HUES48 (cell line): ENCODE data around the gene CMTM8.

Experiments
- H3K27ac ChIP-seq: one replicate; pipeline ENCODE4 v1.7.0; 2013; ENCODE audit warnings: low read depth, low read length, inconsistent platforms
- H3K27me3 ChIP-seq: 2 replicates; pipeline ENCODE4 v1.6.1; 2013; ENCODE audit warnings: mild to moderate bottlenecking, low read length; ENCODE audit not compliant: control insufficient read depth, insufficient read depth
- H3K36me3 ChIP-seq: 2 replicates; pipeline ENCODE4 v1.6.1; 2013; ENCODE audit warnings: low read length; ENCODE audit not compliant: control insufficient read depth, insufficient read depth
- H3K4me1 ChIP-seq: 2 replicates; pipeline ENCODE4 v1.6.1; 2013; ENCODE audit warnings: mild to moderate bottlenecking, low read length; ENCODE audit not compliant: control insufficient read depth, insufficient read depth
- H3K4me3 ChIP-seq: 2 replicates; pipeline ENCODE4 v1.5.1; 2013; ENCODE audit warnings: mild to moderate bottlenecking, low read depth, low read length
- H3K9ac ChIP-seq: 2 replicates; pipeline ENCODE4 v1.6.1; 2013; ENCODE audit warnings: mild to moderate bottlenecking, low read depth, low read length, moderate library complexity
- H3K9me3 ChIP-seq: 2 replicates; pipeline ENCODE4 v1.6.1; 2013; ENCODE audit warnings: low read length; ENCODE audit not compliant: control insufficient read depth, insufficient read depth

Gene CMTM8

GRCh38 chr3:32278714-32279113 lies 40.2 kb downstream of the CMTM8 start:
- Histone ChIP-seq H3K4me1 (no peaks in the 10 kb centered on the region), H3K27me3 (no peaks in the 10 kb centered on the region), H3K4me3 (no peak overlapping the region)

GRCh38 chr3:32280262-32280910 lies 41.9 kb downstream of the CMTM8 start:
- H3K9me3 ChIP-seq = no peaks in the 10 kb centered on the region
- no peaks in the 10 kb centered on the region for H3K36me3 ChIP-seq
- no peak overlapping the region for H3K9ac ChIP-seq
- no peak overlapping the region for H3K27ac ChIP-seq
- no peaks in the 10 kb centered on the region for H3K27me3 ChIP-seq
- no peaks in the 10 kb centered on the region for H3K4me1 ChIP-seq
- H3K4me3 ChIP-seq = no peak overlapping the region

More at GRCh38 chr3:32278714-32279113, 40.2 kb downstream of the CMTM8 start:
- Histone ChIP-seq H3K27ac (no peak overlapping the region), H3K9me3 (no peaks in the 10 kb centered on the region), H3K36me3 (no peaks in the 10 kb centered on the region), H3K9ac (no peak overlapping the region)

- no peak overlapping the region for H3K27ac ChIP-seq
- no peaks in the 10 kb centered on the region for H3K27me3 ChIP-seq
- H3K4me1 ChIP-seq = no peaks in the 10 kb centered on the region
- no peaks in the 10 kb centered on the region for H3K36me3 ChIP-seq
- H3K4me3 ChIP-seq = no peak overlapping the region
- no peak overlapping the region for H3K9ac ChIP-seq
- H3K9me3 ChIP-seq = no peaks in the 10 kb centered on the region
Measured at GRCh38 chr3:32281570-32282106, 43.2 kb downstream of the CMTM8 start.

GRCh38 chr3:32282578-32283154 lies 44.2 kb downstream of the CMTM8 start:
- no peaks in the 10 kb centered on the region for H3K27me3 ChIP-seq
- no peaks in the 10 kb centered on the region for H3K36me3 ChIP-seq
- H3K4me1 ChIP-seq = no peaks in the 10 kb centered on the region
- H3K9ac ChIP-seq = no peak overlapping the region
- no peak overlapping the region for H3K4me3 ChIP-seq
- H3K9me3 ChIP-seq = no peaks in the 10 kb centered on the region
- no peak overlapping the region for H3K27ac ChIP-seq

- Histone ChIP-seq H3K36me3 (no peaks in the 10 kb centered on the region), H3K27ac (no peak overlapping the region)
Measured at GRCh38 chr3:32283304-32283703, 44.8 kb downstream of the CMTM8 start.

GRCh38 chr3:32284443-32285212 lies 46.1 kb downstream of the CMTM8 start:
- no peaks in the 10 kb centered on the region for H3K27me3 ChIP-seq
- H3K36me3 ChIP-seq = no peaks in the 10 kb centered on the region
- H3K4me1 ChIP-seq = no peaks in the 10 kb centered on the region
- H3K9ac ChIP-seq = no peak overlapping the region
- H3K27ac ChIP-seq = no peak overlapping the region
- no peak overlapping the region for H3K4me3 ChIP-seq
- H3K9me3 ChIP-seq = no peaks in the 10 kb centered on the region

More at GRCh38 chr3:32283304-32283703, 44.8 kb downstream of the CMTM8 start:
- H3K27me3 ChIP-seq = no peaks in the 10 kb centered on the region
- H3K4me1 ChIP-seq = no peaks in the 10 kb centered on the region
- H3K9ac ChIP-seq = no peak overlapping the region
- H3K9me3 ChIP-seq = no peaks in the 10 kb centered on the region
- H3K4me3 ChIP-seq = no peak overlapping the region

GRCh38 chr3:32285891-32286290 lies 47.4 kb downstream of the CMTM8 start:
- no peaks in the 10 kb centered on the region for H3K9me3 ChIP-seq
- no peaks in the 10 kb centered on the region for H3K36me3 ChIP-seq
- H3K4me1 ChIP-seq = no peaks in the 10 kb centered on the region
- no peak overlapping the region for H3K27ac ChIP-seq
- no peak overlapping the region for H3K4me3 ChIP-seq
- H3K9ac ChIP-seq = no peak overlapping the region
- no peaks in the 10 kb centered on the region for H3K27me3 ChIP-seq

GRCh38 chr3:32288819-32289218 lies 50.3 kb downstream of the CMTM8 start:
- Histone ChIP-seq H3K27me3 (no peaks in the 10 kb centered on the region), H3K9me3 (no peaks in the 10 kb centered on the region)

GRCh38 chr3:32290619-32291018 lies 52.1 kb downstream of the CMTM8 start:
- no peaks in the 10 kb centered on the region for H3K4me1 ChIP-seq
- H3K9me3 ChIP-seq = no peaks in the 10 kb centered on the region

More at GRCh38 chr3:32288819-32289218, 50.3 kb downstream of the CMTM8 start:
- Histone ChIP-seq H3K4me3 (no peak overlapping the region), H3K9ac (no peak overlapping the region), H3K27ac (no peak overlapping the region), H3K4me1 (no peaks in the 10 kb centered on the region), H3K36me3 (no peaks in the 10 kb centered on the region)

GRCh38 chr3:32292085-32292796 lies 53.8 kb downstream of the CMTM8 start:
- Histone ChIP-seq H3K4me3 (no peak overlapping the region), H3K27ac (no peak overlapping the region), H3K9ac (no peak overlapping the region), H3K9me3 (no peaks in the 10 kb centered on the region), H3K4me1 (no peaks in the 10 kb centered on the region), H3K27me3 (no peaks in the 10 kb centered on the region), H3K36me3 (no peaks in the 10 kb centered on the region)

More at GRCh38 chr3:32290619-32291018, 52.1 kb downstream of the CMTM8 start:
- Histone ChIP-seq H3K27me3 (no peaks in the 10 kb centered on the region), H3K9ac (no peak overlapping the region), H3K27ac (no peak overlapping the region), H3K4me3 (no peak overlapping the region), H3K36me3 (no peaks in the 10 kb centered on the region)
